NCI-H1092 (cell line): ENCODE data around the gene STX11.
A peak's percentile ranks its signal among the peaks of the same experiment; 100 is the strongest.

ENCODE experiments used
- DNase-seq: peaks from one replicate; lab custom pipeline; 2025; lab: John Stamatoyannopoulos, UW

The STX11 gene

DNA sequence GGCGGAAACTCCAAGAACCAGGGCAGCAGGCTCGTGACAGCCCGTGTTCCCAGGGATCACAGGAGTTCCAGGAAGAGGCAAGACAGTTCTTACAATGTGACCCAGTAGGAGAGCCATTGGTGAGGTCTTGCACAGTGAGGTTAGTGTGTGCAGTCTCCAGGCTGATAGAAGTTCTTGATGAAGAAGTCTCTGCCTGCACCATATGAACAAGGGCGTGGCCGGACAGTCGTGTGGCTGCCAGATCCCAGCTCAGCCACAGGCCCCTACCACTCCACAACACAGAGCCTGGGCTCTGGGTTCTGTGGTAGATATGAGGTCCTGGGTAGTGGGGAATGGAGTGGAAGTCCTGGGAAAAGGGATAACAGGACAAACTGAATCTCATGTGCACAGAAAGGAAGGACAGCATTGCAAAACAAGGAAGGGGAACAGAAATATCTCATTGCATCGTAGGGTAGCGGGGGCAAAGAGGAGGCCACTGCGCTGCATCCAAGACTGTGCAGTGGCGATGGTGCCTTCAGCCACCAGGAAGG is 65.2 kb downstream of the STX11 start:
- no peak for DNase-seq

DNA sequence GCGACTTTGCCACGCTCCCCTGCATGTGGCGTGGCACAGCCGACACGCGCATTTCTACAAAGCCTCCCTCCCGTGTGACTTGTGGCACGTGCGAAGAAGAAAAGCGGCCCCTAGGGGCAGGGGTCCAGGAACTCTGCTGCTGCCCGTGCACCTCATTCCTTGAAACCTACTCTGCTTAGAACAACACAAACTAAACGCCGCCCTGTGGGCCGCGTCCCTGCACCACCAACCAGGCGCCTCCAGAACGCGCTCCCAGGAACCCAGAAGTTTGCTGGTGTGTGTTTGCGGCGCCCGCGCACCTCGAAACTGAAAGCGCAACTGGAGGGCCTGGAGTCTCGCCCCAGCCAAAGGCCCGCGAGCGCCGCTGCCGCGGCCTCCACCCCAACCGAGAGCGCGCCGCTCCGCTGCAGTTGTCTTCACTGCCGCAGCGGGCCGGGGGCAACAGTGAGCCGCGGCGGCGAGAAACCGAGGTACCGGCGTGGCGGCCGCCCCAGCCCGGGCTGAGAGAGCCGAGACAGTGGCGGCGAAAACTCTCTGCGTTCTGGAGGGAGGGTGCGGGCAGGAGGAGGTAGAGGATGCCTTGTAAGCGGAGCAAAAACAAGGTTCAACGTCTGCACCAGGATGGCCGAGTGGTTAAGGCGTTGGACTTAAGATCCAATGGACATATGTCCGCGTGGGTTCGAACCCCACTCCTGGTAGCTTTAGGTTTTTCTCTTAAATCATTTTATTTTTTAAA is 65.8 kb downstream of the STX11 start:
- DNase-seq = peak; percentile 78

DNA sequence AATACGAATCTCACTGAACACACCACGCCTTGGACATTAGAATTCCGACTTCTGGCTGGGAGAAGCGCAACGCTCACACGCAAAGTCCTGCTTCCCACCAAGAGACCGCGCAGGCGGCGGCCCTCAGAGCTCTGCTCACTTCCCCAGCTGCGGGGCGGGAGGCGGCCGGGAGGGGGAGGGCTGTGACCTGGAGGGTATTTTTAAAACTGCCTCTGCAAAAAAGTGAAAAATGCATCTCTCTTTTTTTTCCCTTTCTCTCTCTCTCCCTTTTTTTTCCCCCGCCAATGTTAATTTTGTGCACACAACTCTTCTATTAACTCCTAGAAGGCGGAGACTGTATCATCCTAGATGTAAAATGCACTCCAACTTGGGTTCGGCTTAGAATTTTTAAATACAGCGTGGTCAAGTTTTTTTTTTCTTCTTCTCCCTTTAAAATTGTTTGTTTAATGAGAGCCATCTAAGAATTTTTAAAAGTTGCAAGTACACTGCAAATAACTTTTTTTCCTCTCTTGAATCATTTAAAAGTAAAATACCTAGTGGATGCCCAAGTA is 66.4 kb downstream of the STX11 start:
- no peak for DNase-seq

DNA sequence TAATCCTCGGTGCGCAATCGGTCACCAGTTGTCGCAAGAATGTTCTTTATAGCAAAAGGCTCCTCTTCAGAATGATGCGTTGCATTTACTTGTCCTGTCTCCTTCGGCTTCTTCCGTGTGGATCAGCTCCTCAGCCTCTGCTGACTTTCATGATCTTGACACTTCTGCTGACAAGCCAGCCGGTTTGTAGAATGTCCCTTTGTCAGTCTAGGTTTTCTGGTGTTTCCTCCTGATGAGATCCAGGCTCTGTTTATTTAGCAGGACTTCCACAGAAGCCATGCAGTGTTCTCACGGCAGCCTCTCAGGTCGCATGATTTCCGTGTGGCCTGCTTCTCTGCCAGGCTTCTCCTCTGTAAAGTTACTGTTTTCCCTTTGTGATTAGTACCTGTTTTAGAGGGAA is 66.9 kb downstream of the STX11 start:
- DNase-seq = no peak

DNA sequence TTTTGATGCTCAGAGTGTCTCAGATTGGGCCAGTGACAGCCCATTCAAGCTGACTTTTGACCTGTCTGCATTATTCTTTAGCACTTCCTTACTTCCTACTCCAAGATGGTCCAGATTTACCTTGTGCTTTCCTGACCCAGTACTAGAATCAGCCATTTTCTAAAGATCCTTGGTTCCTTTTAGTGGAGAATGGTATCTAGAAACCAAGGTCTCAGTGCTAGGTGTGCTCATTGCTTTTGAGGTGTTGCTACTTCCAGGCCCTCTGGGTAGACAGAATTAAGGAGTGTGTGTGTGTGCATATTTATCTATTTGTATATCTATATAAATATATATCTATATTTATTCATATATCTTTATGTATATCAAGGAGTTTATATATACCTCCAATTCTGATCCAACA is 67.5 kb downstream of the STX11 start:
- no peak for DNase-seq

DNA sequence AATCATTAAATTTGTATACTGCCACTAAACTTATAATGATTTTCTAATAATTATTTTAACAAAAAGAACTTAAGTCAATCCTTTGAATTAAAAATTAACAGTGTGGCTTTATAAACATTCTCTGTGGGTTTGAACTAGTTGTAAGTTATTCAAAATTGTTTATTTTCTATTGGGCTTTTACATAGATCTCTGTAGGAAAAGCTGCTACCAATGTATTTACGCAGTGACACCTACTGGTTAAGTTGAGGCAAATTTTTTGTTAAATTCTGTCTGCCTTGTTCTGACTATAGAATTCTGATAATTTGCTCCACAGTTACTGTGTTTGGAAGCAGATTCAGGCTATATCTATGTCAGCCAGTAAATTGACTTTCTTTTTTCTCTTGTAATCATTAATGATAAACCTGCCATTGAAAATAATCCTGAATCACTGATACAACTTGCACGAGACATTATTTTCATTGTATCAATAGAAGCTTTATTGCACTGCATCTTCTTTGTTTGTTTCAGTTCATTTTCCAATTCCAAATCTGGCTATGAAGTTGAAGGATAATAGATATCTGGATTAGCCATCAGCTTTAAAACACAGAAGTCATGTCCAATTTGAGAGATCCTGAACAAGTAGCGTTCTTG is 68.9 kb downstream of the STX11 start:
- no peak for DNase-seq

DNA sequence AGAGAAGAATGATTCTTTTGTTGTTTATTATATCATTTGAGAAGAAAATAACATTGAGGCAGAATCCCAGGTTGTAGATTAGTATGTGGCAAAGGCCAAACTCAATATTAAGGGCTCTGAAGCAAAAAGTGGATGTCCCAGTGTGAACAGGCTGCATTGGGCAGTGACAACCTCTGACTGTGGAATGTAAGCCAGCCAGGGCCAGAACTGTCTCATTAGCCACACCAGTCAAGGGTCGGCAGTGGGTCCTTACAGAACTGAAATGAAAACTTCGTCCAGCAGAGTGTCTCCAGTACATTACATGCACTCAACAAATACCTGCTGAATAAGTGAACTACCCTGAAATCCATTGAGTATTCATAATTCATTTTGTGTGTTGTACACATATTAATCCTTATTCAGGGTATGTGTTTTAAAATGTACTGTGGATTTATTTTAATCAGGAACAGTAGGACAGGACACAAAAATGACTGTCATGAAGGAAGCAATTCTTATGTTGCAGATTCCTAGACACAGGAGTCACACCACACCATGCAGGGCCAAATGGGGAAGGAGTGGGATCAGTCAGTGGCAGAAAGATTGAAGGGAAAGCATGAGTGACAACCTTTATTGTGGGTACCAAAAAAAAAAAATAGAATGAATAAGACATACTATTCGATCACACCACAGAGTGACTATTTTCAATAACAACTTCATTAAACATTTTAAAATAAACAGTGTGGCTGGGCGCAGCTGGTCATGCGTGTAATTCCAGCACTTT is 69.9 kb downstream of the STX11 start:
- DNase-seq = no peak

DNA sequence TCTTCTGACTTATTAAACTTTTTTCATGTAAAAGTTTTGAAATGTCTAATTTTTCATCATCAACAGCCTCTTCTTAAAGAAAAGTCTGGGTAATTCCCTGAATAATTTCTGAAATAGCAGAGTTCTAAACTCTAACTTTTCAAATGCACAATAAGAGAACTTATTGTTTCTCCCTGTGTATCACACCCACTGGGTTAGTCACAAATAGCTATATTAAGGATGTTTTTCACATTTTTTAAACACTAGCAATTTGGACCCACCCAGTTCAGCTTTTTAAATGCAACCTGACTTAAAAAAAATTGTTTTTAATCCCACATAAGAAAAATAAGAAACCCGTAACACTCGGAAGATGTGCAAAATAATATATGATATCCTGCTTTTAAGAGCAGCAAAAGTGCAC is 73.4 kb downstream of the STX11 start:
- DNase-seq = no peak

DNA sequence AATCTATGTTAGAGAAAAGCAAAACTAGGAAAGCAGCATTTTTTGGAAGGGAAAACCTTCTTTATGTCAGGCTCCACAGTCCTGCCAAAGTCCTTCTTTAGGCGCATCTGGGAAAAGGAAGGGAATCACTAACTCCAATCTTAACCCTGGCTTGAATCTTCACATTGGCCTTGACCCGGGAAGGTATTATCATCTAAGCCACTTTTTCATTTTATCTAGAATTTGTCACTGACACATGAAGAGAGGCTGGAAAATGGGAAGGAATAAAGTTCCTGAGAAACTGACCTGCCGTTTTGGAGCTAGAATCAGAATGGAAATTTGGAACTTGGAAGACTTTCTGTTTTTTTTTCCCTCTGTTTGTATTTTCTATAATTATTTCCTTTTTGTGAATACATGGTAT is 81.4 kb downstream of the STX11 start:
- no peak for DNase-seq

DNA sequence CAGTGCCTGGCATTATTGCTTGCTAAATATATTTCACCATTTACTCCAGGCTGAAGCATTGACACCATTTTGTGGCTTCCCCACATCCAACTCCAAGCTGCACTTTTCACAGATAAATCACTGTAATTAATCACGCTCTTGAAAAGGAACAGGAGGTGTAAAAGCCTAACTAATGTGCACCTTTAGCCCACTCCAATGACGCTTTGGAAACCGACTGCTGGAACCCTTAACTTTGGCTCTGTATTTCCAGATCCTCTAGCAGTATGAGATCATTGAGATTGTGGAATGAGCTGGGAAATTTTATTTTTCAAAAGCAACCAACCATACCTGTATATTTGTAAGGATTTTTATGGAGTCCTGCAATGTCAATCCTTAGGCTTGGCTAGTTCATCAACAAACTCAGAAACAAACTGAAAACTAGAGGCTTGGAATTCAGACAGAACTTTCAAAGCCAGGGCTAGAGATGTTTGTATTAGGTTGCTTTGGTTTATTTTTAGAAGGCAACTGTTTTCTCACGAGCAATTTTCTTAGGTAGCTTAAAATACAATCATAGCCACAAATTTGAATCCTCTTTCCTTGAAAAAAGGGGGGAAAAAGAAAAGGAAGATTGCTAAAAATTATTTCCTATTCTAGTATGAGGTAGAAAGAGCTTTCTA is 82.0 kb downstream of the STX11 start:
- no peak for DNase-seq

DNA sequence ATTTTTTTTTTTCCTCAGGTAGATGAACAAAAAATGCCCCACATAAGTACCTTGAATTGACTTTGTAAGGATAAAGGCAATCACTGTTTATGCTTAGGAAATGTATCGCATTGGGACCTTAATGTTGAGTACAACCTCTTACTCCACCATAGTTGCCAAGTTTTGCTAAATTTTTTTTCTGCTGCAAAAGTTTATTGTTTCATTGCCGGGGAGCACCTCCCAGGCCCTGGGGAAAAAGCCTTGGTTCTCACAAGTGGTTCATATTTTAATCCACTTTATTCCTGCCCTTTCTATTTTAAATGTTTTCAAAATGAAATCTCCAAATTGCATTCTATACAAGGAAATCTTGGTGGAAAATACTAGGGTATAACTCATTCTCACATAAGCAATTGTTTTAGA is 82.5 kb downstream of the STX11 start:
- no peak for DNase-seq

DNA sequence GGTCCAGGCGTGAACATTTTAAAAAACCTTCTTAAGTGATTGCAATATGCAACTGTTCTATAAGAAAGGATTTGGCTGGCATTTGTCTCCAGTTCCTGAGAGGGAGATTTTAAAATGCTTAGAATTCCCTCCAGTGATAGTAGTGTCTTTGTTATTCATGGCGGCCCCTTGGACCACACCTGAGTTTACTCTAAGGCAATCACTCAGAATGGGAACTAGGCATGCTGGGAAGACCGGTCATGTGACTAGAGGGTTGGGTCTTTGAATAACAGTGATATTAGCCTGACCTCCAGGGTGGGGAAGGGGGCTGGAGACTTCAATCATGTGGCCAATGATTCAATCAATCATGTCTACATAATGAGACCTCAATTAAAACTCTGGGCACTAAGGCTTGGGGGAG is 84.1 kb downstream of the STX11 start:
- DNase-seq = no peak

DNA sequence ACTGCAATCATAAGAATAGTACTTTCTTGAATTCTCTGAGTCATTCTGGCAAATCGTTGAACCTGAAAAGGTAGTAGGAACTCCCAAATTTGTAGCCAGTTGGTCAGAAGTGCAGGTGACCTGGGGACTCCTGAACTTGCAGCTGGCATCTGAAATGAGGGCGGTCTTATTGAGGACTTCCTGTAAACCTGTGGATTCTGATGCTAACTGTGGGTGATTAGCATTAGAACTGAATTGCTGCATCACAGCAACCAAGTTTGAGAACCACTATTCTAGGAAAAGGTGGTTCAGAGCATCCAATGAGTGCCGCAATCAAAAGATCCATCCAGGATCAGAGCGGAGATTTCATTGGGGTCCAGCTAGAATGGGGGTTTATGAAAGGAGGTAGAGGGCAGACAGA is 84.6 kb downstream of the STX11 start:
- DNase-seq = no peak
